SJCRH30 (cell line): ENCODE results near the gene ARHGAP8. TPM values are rescaled to one million over a fixed set of nuclear protein-coding genes. Genes with fewer than 3 reads are reported as not detected.

Experiments used
- DNase-seq, 2 experiments: peaks; one replicate each; pipeline ENCODE4 v3.0.0-alpha.2; 2015 to 2020
- H3K27ac ChIP-seq: fragments of 250-450 bp; sonication (Bioruptor Pico); 2 replicates; pipeline ENCODE4 v1.5.1; 2020; ENCODE audit warnings: mild to moderate bottlenecking, moderate library complexity
- H3K27me3 ChIP-seq: fragments of 250-450 bp; sonication (Bioruptor Pico); 2 replicates; pipeline ENCODE4 v1.5.1; 2020; ENCODE audit warnings: mild to moderate bottlenecking, moderate library complexity
- H3K36me3 ChIP-seq: fragments of 250-450 bp; sonication (Bioruptor Pico); 2 replicates; pipeline ENCODE4 v1.5.1; 2020; ENCODE audit warnings: mild to moderate bottlenecking, moderate library complexity
- H3K4me1 ChIP-seq: fragments of 250-450 bp; sonication (Bioruptor Pico); 2 replicates; pipeline ENCODE4 v1.5.1; 2020; ENCODE audit warnings: mild to moderate bottlenecking, moderate library complexity
- H3K4me3 ChIP-seq: fragments of 250-450 bp; sonication (Bioruptor Pico); 2 replicates; pipeline ENCODE4 v1.5.1; 2020; ENCODE audit warnings: mild to moderate bottlenecking, moderate library complexity
- H3K9me3 ChIP-seq: fragments of 250-450 bp; sonication (Bioruptor Pico); replicated peaks from 2 replicates; pipeline ENCODE4 v1.5.1; 2020; ENCODE audit warnings: mild to moderate bottlenecking, moderate library complexity
- total RNA-seq: library from RNA; depleted of rRNA; stranded (reverse); fragments of >200 nt; shearing (Covaris generic); gene quantifications from 2 replicates; pipeline ENCODE4 v1.2.3, GENCODE V29; 2014

The ARHGAP8 gene
- total RNA-seq, 1 experiment from 2014 or later, result 32.4 TPM

- H3K4me3 ChIP-seq, result no peak overlapping the region
- H3K27ac ChIP-seq, result no peak overlapping the region
- no peaks in the 10 kb centered on the region for H3K27me3 ChIP-seq
- H3K4me1 ChIP-seq, result no peaks in the 10 kb centered on the region
- H3K36me3 ChIP-seq, result no peaks in the 10 kb centered on the region
- DNase-seq, result no peak
- no peaks in the 10 kb centered on the region for H3K9me3 ChIP-seq
These were observed 71.4 kb downstream of the ARHGAP8 start for GRCh38 chr22:44823806-44824205.

GRCh38 chr22:44824271-44824670, 71.9 kb downstream of the ARHGAP8 start:
- no peaks in the 10 kb centered on the region for H3K27me3 ChIP-seq
- no peaks in the 10 kb centered on the region for H3K36me3 ChIP-seq
- no peak overlapping the region for H3K27ac ChIP-seq
- H3K4me1 ChIP-seq, result no peaks in the 10 kb centered on the region
- DNase-seq, result no peak
- H3K4me3 ChIP-seq, result no peak overlapping the region
- H3K9me3 ChIP-seq, result no peaks in the 10 kb centered on the region

GRCh38 chr22:44825310-44826150, 73.2 kb downstream of the ARHGAP8 start:
- Histone ChIP-seq H3K36me3 (no peaks in the 10 kb centered on the region), H3K27me3 (no peaks in the 10 kb centered on the region), H3K9me3 (no peaks in the 10 kb centered on the region), H3K27ac (no peak overlapping the region), H3K4me1 (no peaks in the 10 kb centered on the region), H3K4me3 (no peak overlapping the region)
- DNase-seq, result no peak

GRCh38 chr22:44827666-44828190, 75.4 kb downstream of the ARHGAP8 start:
- Histone ChIP-seq H3K36me3 (no peaks in the 10 kb centered on the region), H3K27me3 (no peaks in the 10 kb centered on the region), H3K27ac (no peak overlapping the region), H3K4me1 (no peaks in the 10 kb centered on the region), H3K9me3 (no peaks in the 10 kb centered on the region), H3K4me3 (no peak overlapping the region)
- DNase-seq, result no peak

- H3K9me3 ChIP-seq, result no peaks in the 10 kb centered on the region
- H3K36me3 ChIP-seq, result no peaks in the 10 kb centered on the region
- H3K27ac ChIP-seq, result no peak overlapping the region
- no peaks in the 10 kb centered on the region for H3K27me3 ChIP-seq
- H3K4me1 ChIP-seq, result no peaks in the 10 kb centered on the region
- H3K4me3 ChIP-seq, result no peak overlapping the region
- DNase-seq, result peak; percentile 29 to 34
These were observed 75.8 kb downstream of the ARHGAP8 start for GRCh38 chr22:44828193-44828592.

- Histone ChIP-seq H3K27me3 (no peaks in the 10 kb centered on the region), H3K36me3 (no peaks in the 10 kb centered on the region), H3K27ac (no peak overlapping the region), H3K9me3 (0 out of 2 replicates have a peak, but pooled peaks cover 6% of the 10 kb centered on the region), H3K4me3 (no peak overlapping the region), H3K4me1 (no peaks in the 10 kb centered on the region)
- no peak for DNase-seq
These were observed 79.5 kb downstream of the ARHGAP8 start for GRCh38 chr22:44831885-44832284.

GRCh38 chr22:44834065-44834464, 81.7 kb downstream of the ARHGAP8 start:
- Histone ChIP-seq H3K36me3 (no peaks in the 10 kb centered on the region), H3K9me3 (0 out of 2 replicates have a peak, but pooled peaks cover 6% of the 10 kb centered on the region), H3K4me1 (peaks cover 7% of the 10 kb centered on the region), H3K4me3 (no peak overlapping the region), H3K27ac (no peak overlapping the region), H3K27me3 (no peaks in the 10 kb centered on the region)
- DNase-seq, result no peak

- Histone ChIP-seq H3K4me1 (peaks cover 15% of the 10 kb centered on the region), H3K27ac (no peak overlapping the region), H3K36me3 (no peaks in the 10 kb centered on the region), H3K27me3 (no peaks in the 10 kb centered on the region), H3K4me3 (no peak overlapping the region), H3K9me3 (0 out of 2 replicates have a peak, but pooled peaks cover 6% of the 10 kb centered on the region)
- peak; percentile 25 to 50 for DNase-seq
These were observed 85.1 kb downstream of the ARHGAP8 start for GRCh38 chr22:44837481-44837880.

- Histone ChIP-seq H3K4me1 (peaks cover 15% of the 10 kb centered on the region), H3K4me3 (no peak overlapping the region), H3K9me3 (0 out of 2 replicates have a peak, but pooled peaks cover 6% of the 10 kb centered on the region), H3K36me3 (no peaks in the 10 kb centered on the region), H3K27ac (peak overlapping the region; percentile 71), H3K27me3 (no peaks in the 10 kb centered on the region)
- peak; percentile 48 to 63 for DNase-seq
These were observed 86.1 kb downstream of the ARHGAP8 start for GRCh38 chr22:44838316-44839016.

- H3K9me3 ChIP-seq, result 0 out of 2 replicates have a peak, but pooled peaks cover 6% of the 10 kb centered on the region
- peaks cover 15% of the 10 kb centered on the region for H3K4me1 ChIP-seq
- peak; percentile 63 to 73 for DNase-seq
- H3K27ac ChIP-seq, result peak overlapping the region; percentile 71
- H3K27me3 ChIP-seq, result no peaks in the 10 kb centered on the region
- no peaks in the 10 kb centered on the region for H3K36me3 ChIP-seq
- H3K4me3 ChIP-seq, result no peak overlapping the region
These were observed 86.7 kb downstream of the ARHGAP8 start for GRCh38 chr22:44839061-44839460.

- H3K36me3 ChIP-seq, result no peaks in the 10 kb centered on the region
- peaks cover 15% of the 10 kb centered on the region for H3K4me1 ChIP-seq
- no peaks in the 10 kb centered on the region for H3K27me3 ChIP-seq
- H3K4me3 ChIP-seq, result no peak overlapping the region
- DNase-seq, result no peak
- H3K27ac ChIP-seq, result peak overlapping the region; percentile 71
- H3K9me3 ChIP-seq, result 0 out of 2 replicates have a peak, but pooled peaks cover 2% of the 10 kb centered on the region
These were observed 87.3 kb downstream of the ARHGAP8 start for GRCh38 chr22:44839721-44840120.

GRCh38 chr22:44840611-44841322, 88.4 kb downstream of the ARHGAP8 start:
- no peaks in the 10 kb centered on the region for H3K36me3 ChIP-seq
- H3K27ac ChIP-seq, result peak overlapping the region; percentile 7; the same call in 1 of the 2 replicates
- no peak overlapping the region for H3K4me3 ChIP-seq
- DNase-seq, result no peak
- no peaks in the 10 kb centered on the region for H3K27me3 ChIP-seq
- H3K4me1 ChIP-seq, result peaks cover 15% of the 10 kb centered on the region
- no peaks in the 10 kb centered on the region for H3K9me3 ChIP-seq

GRCh38 chr22:44842417-44842816, 90.0 kb downstream of the ARHGAP8 start:
- Histone ChIP-seq H3K27ac (no peak overlapping the region), H3K4me3 (no peak overlapping the region), H3K4me1 (peaks cover 15% of the 10 kb centered on the region), H3K9me3 (no peaks in the 10 kb centered on the region), H3K27me3 (no peaks in the 10 kb centered on the region), H3K36me3 (no peaks in the 10 kb centered on the region)
- DNase-seq, result no peak

GRCh38 chr22:44845191-44845590, 92.8 kb downstream of the ARHGAP8 start:
- H3K4me1 ChIP-seq, result peaks cover 4% of the 10 kb centered on the region; the same call in 1 of the 2 replicates

More at GRCh38 chr22:44845191-44845590, 92.8 kb downstream of the ARHGAP8 start:
- no peak overlapping the region for H3K27ac ChIP-seq
- H3K27me3 ChIP-seq, result no peaks in the 10 kb centered on the region
- no peak for DNase-seq
- H3K36me3 ChIP-seq, result no peaks in the 10 kb centered on the region
- no peak overlapping the region for H3K4me3 ChIP-seq
- no peaks in the 10 kb centered on the region for H3K9me3 ChIP-seq
